ENCODE measurements around the gene SLC35A4.

DNA sequence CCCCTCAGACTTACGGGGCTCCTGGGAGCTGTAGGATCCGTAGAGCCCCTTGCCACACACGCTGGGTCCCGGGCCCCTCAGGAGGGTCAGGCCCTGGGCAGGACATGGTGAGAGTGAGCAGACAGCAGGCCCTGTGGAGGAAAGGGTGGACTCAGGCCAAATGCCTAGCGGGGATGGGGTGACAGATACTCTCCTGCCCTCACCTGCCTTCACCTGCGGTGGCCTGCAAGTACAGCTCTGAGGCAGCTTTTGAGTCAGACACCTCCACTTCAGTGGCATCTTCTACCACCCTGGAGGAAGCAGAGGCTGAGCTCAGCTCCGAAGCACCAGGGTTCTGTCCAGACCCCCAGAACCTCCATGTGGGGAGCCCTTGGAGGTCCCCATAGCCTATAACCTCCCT is 26.2 kb downstream of the SLC35A4 start:
- TF ChIP-seq EZH2 (IDR thresholded peaks at IDR 0.05), result no peak
- no peak for TF ChIP-seq POLR2AphosphoS5 (IDR thresholded peaks at IDR 0.05; ENCODE audit: borderline replicate concordance, low read depth, low read length)
- no peak for TF ChIP-seq FOXP2 (optimal IDR thresholded peaks at IDR 0.05; ENCODE audit: control extremely low read depth, extremely low read length, insufficient read depth)
